Liver (tissue), 3 donors: ENCODE data around the gene HYCC1.
"Not testable (repeated sequence)": the region's sequence is repeated elsewhere in the genome, so short reads cannot be mapped to it uniquely, and the experiment has no call there.

Source experiments
- ATF3 ChIP-seq: IDR thresholded peaks from 2 replicates; pipeline ENCODE4 v1.6.1; 2016; ENCODE audit warnings: antibody characterized with exemption
- CTCF ChIP-seq: fragments of 150-350 bp; IDR thresholded peaks from 2 replicates; pipeline ENCODE4 v1.5.1; 2017; ENCODE audit warnings: improper control_type of control experiment, low read depth, low read length; ENCODE audit not compliant: missing input control
- EGR1 ChIP-seq, 2 donors: IDR thresholded peaks; 2 replicates each; pipeline ENCODE4 v1.6.1; 2016 to 2018; ENCODE audit warnings: antibody characterized with exemption in 2 of 2, low read depth in 2 of 2
- FOXA1 ChIP-seq: IDR thresholded peaks from 2 replicates; pipeline ENCODE4 v1.6.1; 2016; ENCODE audit warnings: antibody characterized with exemption
- FOXA2 ChIP-seq: IDR thresholded peaks from 2 replicates; pipeline ENCODE4 v1.6.1; 2016; ENCODE audit warnings: antibody characterized with exemption
- GABPA ChIP-seq, 2 donors: IDR thresholded peaks in 1 of 2; conservative IDR thresholded peaks in 1 of 2; 2 replicates each; pipeline ENCODE4 v1.6.1; 2016; ENCODE audit warnings: antibody characterized with exemption in 2 of 2, mild to moderate bottlenecking in 1 of 2, moderate library complexity in 1 of 2
- HNF4A ChIP-seq, 2 donors: conservative IDR thresholded peaks; 2 replicates each; pipeline ENCODE4 v1.6.1; 2016; ENCODE audit warnings: antibody characterized with exemption in 2 of 2, mild to moderate bottlenecking in 2 of 2
- JUND ChIP-seq, 2 donors: IDR thresholded peaks; 2 replicates each; pipeline ENCODE4 v1.6.1; 2016; ENCODE audit warnings: antibody characterized with exemption in 2 of 2
- RAD21 ChIP-seq, 2 donors: IDR thresholded peaks; 2 replicates each; pipeline ENCODE4 v1.6.1; 2016; ENCODE audit warnings: antibody characterized with exemption in 2 of 2, mild to moderate bottlenecking in 2 of 2
- REST ChIP-seq: IDR thresholded peaks from 2 replicates; pipeline ENCODE4 v1.6.1; 2016; ENCODE audit warnings: antibody characterized with exemption, mild to moderate bottlenecking
- SP1 ChIP-seq: IDR thresholded peaks from 2 replicates; pipeline ENCODE4 v1.6.1; 2018; ENCODE audit warnings: antibody characterized with exemption, mild to moderate bottlenecking
- TAF1 ChIP-seq: conservative IDR thresholded peaks from 2 replicates; pipeline ENCODE4 v1.6.1; 2016; ENCODE audit warnings: antibody characterized with exemption, mild to moderate bottlenecking
- YY1 ChIP-seq: IDR thresholded peaks from 2 replicates; pipeline ENCODE4 v1.6.1; 2016; ENCODE audit warnings: antibody characterized with exemption, mild to moderate bottlenecking
- donor health status: healthy.
- donor health status: healthy.

DNA sequence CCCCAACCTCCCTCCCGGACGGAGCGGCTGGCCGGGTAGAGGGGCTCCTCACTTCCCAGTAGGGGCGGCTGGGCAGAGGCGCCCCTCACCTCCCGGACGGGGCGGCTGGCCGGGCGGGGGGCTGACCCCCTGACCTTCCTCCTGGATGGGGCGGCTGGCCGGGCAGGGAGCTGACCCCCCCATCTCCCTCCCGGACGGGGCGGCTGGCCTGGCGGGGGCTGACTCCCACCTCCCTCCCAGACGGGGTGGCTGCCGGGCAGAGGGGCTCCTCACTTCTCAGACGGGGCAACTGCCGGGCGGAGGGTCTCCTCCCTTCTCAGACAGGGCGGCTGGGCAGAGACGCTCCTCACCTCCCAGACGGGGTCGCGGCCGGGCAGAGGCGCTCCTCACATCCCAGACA lies 32.4 kb upstream of the HYCC1 start:
- not testable (repeated sequence) for TF ChIP-seq CTCF; TAF1; SP1; EGR1 (IDR thresholded peaks at IDR 0.05; ENCODE audit: low read depth in 2 of 2); REST; ATF3; YY1; RAD21 (IDR thresholded peaks at IDR 0.05); FOXA2; GABPA (IDR thresholded peaks at IDR 0.05 in 1 of 2, conservative IDR thresholded peaks at IDR 0.05 in 1 of 2); FOXA1; JUND (IDR thresholded peaks at IDR 0.05); HNF4A (conservative IDR thresholded peaks at IDR 0.05)
